Vagina (tissue), 2 donors: ENCODE data around the gene UBN1.

Source experiments
- CTCF ChIP-seq, 3 experiments: fragments of 450-650 bp in 2 of 3; fragments of 200-600 bp in 1 of 3; sonication (generic) in 1 of 3; IDR thresholded peaks; one replicate each; pipeline ENCODE4 v1.5.1; 2017 to 2019; ENCODE audit warnings: antibody characterized with exemption in 3 of 3, mild to moderate bottlenecking in 2 of 3, moderate library complexity in 2 of 3
- POLR2A ChIP-seq, 2 donors: fragments of 450-650 bp; IDR thresholded peaks; one replicate each; pipeline ENCODE4 v1.6.1; 2017; ENCODE audit warnings: antibody characterized with exemption in 2 of 2, mild to moderate bottlenecking in 2 of 2, moderate library complexity in 2 of 2

GRCh38 chr16:4917117-4917516, 69.8 kb downstream of the UBN1 start:
- no peak for TF ChIP-seq CTCF (IDR thresholded peaks at IDR 0.05)
- TF ChIP-seq POLR2A (IDR thresholded peaks at IDR 0.05): no peak
